Endodermal cell (in vitro differentiated cells): Measurements from ENCODE around the gene OR10H5. TPM values are rescaled to one million over a fixed set of nuclear protein-coding genes. Genes with fewer than 3 reads are reported as not detected.

Experiments
- DNase-seq: peaks from one replicate; pipeline ENCODE4 v3.0.0-alpha.2; 2017
- H3K27ac ChIP-seq: 2 replicates; pipeline ENCODE4 v1.5.1; 2013; ENCODE audit warnings: mild to moderate bottlenecking, low read depth, low read length, moderate library complexity
- H3K27me3 ChIP-seq: 2 replicates; pipeline ENCODE4 v1.6.1; 2013; ENCODE audit warnings: mild to moderate bottlenecking, low read length, moderate library complexity; ENCODE audit not compliant: insufficient read depth, control insufficient read depth, poor library complexity, severe bottlenecking
- H3K36me3 ChIP-seq: 2 replicates; pipeline ENCODE4 v1.7.0; 2013; ENCODE audit warnings: mild to moderate bottlenecking, low read length, moderate library complexity; ENCODE audit not compliant: control insufficient read depth, insufficient read depth
- H3K4me1 ChIP-seq: one replicate; pipeline ENCODE4 v1.7.0; 2013; ENCODE audit warnings: low read length; ENCODE audit not compliant: control insufficient read depth, insufficient read depth
- H3K4me3 ChIP-seq: 2 replicates; pipeline ENCODE4 v1.5.1; 2013; ENCODE audit warnings: mild to moderate bottlenecking, low read length, moderate library complexity
- H3K9ac ChIP-seq: 2 replicates; pipeline ENCODE4 v1.6.1; 2013; ENCODE audit warnings: mild to moderate bottlenecking, low read length, moderate library complexity; ENCODE audit not compliant: poor library complexity, severe bottlenecking; ENCODE audit errors: extremely low read depth
- H3K9me3 ChIP-seq: 2 replicates; pipeline ENCODE4 v1.6.1; 2013; ENCODE audit warnings: mild to moderate bottlenecking, low read length, moderate library complexity; ENCODE audit not compliant: control insufficient read depth
- H3K27ac Mint-ChIP-seq: 2 replicates; pipeline ENCODE4 v1.8.0; 2020; ENCODE audit warnings: mixed read lengths
- H3K27me3 Mint-ChIP-seq: 2 replicates; pipeline ENCODE4 v1.8.0; 2021; ENCODE audit warnings: mild to moderate bottlenecking, mixed read lengths; ENCODE audit not compliant: insufficient read depth
- H3K36me3 Mint-ChIP-seq: 2 replicates; pipeline ENCODE4 v1.8.0; 2020; ENCODE audit warnings: low read depth, mixed read lengths
- H3K4me1 Mint-ChIP-seq: 2 replicates; pipeline ENCODE4 v1.8.0; 2020; ENCODE audit warnings: mixed read lengths
- H3K4me3 Mint-ChIP-seq: 2 replicates; pipeline ENCODE4 v1.8.0; 2020; ENCODE audit warnings: mild to moderate bottlenecking, moderate library complexity, mixed read lengths
- H3K9me3 Mint-ChIP-seq: 2 replicates; pipeline ENCODE4 v1.8.0; 2020; ENCODE audit warnings: mild to moderate bottlenecking, mixed read lengths
- WGBS, 2 experiments: methylation state at CpG; one replicate each; pipeline versions ENCODE4 v1.1.5 to v1.1.7; 2013; ENCODE audit warnings: missing lambda C conversion rate in 2 of 2, mixed read lengths in 1 of 2; ENCODE audit not compliant: insufficient coverage in 1 of 2, insufficient read length in 1 of 2; 5-methylcytosine and 5-hydroxymethylcytosine counted together
- total RNA-seq, 2 donors: library from RNA; stranded (reverse); fragmentation: NEBNext Ultra II Directional in 1 of 2; extraction: Animal tissue kit (Norgen Biotek cat#: 25700) in 1 of 2; gene quantifications; 2 replicates in 1 of 2; 3 replicates in 1 of 2; pipeline ENCODE4 v1.2.1, GENCODE V29; 2021
- TF ChIP-seq, protein P1 (sequence below): fragments of 200-600 bp; sonication (generic); conservative IDR thresholded peaks from 2 replicates; pipeline ENCODE4 v1.5.0; 2021; ENCODE audit warnings: antibody characterized with exemption, mild to moderate bottlenecking

OR10H5 gene
- total RNA-seq, 2 donors from 2014 or later = not detected

DNA sequence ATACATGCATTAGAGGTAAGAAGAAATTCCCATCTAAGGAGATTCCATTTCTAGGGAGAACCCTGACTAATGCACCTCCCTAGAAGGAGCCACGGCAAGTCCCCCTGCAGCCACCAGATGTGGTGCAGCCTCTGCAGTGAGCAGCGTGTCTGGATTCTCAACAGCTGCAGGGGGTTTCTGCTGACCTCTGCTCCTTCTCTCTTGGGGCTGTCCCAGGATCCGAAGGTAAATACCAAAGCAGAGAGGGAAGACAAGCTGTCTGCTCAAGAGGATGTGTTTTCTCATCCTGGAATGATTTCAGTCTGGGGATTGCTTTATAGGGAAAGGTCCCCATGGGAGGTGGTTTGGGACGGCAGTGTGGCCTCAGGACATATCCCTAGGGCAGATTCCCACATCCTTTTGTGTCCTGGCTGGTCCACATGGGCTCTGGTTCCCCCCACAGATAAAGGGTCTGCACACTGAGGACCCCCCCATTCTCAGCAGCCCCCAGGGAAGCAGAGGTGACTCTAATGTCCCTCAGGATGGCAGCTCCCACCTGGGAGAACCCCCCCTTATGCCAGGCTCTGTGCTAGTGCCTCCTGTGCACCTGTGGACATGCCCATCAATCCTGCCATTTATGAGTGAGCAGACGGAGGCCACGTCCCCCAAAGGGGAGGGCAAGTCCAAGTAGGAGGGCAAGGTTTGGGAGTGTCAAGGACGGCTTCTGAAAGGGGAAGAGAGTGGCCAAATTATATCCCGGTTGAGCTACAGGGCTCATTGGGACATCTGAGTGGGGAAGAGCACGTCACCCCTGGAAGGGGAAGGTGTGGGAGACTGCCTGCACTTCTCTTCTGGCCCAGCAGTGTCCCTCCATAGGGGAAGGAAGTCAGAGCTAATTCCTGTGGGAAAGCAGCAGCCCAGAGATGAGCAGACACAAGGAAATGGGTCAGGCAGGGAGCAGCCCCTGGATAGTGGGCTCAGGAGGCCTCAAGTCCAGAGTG, 10.2 kb upstream of the OR10H5 start:
- Mint-ChIP-seq H3K36me3 (no peaks in the 10 kb centered on the region), H3K27ac (no peak overlapping the region), H3K9me3 (peaks cover 84% of the 10 kb centered on the region), H3K4me3 (no peak overlapping the region), H3K4me1 (no peaks in the 10 kb centered on the region), H3K27me3 (no peaks in the 10 kb centered on the region)
- 66 to 76% methylated on average over 5 to 9 of the region's 9 CpGs for WGBS, 2 experiments
- H3K27ac ChIP-seq = no peak overlapping the region
- no peak overlapping the region for H3K9ac ChIP-seq
- H3K4me1 ChIP-seq = no peaks in the 10 kb centered on the region
- TF ChIP-seq, protein P1, sequence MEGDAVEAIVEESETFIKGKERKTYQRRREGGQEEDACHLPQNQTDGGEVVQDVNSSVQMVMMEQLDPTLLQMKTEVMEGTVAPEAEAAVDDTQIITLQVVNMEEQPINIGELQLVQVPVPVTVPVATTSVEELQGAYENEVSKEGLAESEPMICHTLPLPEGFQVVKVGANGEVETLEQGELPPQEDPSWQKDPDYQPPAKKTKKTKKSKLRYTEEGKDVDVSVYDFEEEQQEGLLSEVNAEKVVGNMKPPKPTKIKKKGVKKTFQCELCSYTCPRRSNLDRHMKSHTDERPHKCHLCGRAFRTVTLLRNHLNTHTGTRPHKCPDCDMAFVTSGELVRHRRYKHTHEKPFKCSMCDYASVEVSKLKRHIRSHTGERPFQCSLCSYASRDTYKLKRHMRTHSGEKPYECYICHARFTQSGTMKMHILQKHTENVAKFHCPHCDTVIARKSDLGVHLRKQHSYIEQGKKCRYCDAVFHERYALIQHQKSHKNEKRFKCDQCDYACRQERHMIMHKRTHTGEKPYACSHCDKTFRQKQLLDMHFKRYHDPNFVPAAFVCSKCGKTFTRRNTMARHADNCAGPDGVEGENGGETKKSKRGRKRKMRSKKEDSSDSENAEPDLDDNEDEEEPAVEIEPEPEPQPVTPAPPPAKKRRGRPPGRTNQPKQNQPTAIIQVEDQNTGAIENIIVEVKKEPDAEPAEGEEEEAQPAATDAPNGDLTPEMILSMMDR = no peak
- peaks cover 62% of the 10 kb centered on the region for H3K9me3 ChIP-seq
- H3K4me3 ChIP-seq = no peak overlapping the region
- no peaks in the 10 kb centered on the region for H3K27me3 ChIP-seq
- no peak for DNase-seq
- H3K36me3 ChIP-seq = no peaks in the 10 kb centered on the region

DNA sequence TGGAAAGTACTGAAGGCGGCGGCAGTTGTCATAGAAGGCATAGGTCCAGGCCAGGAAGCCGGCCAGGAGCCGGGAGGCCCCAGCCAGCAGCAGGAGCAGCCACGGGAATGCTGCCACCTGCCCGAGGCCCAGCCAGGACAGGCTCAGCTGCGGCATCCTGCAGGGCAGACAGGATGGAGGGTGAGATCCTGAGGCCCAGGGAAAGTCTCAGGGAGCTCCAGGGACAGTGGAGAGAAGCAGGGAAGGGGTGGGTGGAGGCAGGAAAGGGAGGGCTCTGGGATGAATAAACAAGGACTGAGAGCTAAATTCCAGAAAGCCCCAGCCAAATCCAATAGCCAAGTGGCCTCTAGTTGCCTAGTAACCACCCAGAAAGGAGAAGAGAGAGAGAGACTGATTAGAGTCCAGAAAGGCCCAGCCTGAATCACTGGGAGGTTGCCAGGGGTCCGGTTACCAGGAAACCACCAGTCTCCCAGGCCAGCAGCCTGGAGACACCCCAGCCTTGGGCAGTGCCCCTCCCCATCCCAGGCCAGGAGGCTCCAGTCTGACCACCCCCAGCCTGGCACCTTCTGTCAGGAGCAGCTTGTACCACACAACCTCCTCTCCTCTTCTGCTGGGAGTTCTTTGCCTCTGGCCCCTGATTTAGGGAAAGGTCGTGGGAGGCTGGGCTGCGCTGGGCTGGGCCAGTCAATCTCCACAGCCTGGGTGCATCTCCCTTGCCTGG, 7.5 kb upstream of the OR10H5 start:
- peaks cover 2% of the 10 kb centered on the region for H3K36me3 Mint-ChIP-seq
- Histone ChIP-seq H3K36me3 (no peaks in the 10 kb centered on the region), H3K9me3 (peaks cover 46% of the 10 kb centered on the region), H3K4me1 (no peaks in the 10 kb centered on the region), H3K4me3 (no peak overlapping the region), H3K27me3 (no peaks in the 10 kb centered on the region), H3K27ac (no peak overlapping the region), H3K9ac (no peak overlapping the region)
- TF ChIP-seq, protein P1 = no peak
- no peaks in the 10 kb centered on the region for H3K27me3 Mint-ChIP-seq
- no peak for DNase-seq
- 73 to 78% methylated on average over 6 to 10 of the region's 10 CpGs for WGBS, 2 experiments
- no peaks in the 10 kb centered on the region for H3K4me1 Mint-ChIP-seq
- H3K4me3 Mint-ChIP-seq = no peak overlapping the region
- no peak overlapping the region for H3K27ac Mint-ChIP-seq
- H3K9me3 Mint-ChIP-seq = peaks cover 80% of the 10 kb centered on the region

DNA sequence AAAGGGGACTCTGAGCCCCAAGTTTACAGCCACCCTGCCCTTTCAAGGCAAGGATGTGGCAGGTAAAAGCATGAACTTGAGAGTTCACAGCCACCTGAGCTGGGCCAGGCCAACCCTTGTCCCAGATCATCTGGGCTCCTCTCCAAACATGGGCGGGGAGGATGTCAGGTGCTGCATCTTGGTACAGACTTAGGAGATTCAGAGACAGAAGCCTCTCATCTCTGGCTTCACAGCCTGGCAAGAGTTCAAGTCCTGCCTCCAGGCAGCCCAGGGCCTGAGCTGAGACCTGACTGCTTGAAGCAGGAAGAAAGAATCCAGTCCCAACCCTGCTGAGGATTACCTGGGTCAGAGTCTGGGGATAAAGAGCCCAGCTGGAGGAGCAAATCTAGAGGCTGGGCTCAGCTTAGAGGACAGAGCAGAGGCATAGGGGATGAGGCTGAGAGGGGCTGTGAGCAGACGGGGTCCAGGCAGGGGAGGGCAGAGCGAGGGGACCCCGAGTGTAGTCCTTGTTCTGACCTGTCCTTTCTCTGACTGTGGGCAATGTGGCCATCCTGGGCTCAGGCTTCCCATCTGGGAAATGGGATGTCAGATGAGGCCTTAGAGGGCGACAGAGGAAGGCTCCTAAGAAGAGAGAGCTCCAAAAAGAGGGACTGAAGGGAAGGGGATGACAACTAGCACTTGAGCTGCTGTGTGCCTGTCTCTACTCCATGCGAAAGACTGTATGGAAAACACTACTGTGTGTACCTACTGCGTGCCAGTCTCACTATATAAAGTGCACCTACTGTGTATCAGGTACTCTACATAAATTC, 6.6 kb upstream of the OR10H5 start:
- no peak overlapping the region for H3K4me3 Mint-ChIP-seq
- DNase-seq = no peak
- H3K36me3 ChIP-seq = no peaks in the 10 kb centered on the region
- no peaks in the 10 kb centered on the region for H3K27me3 ChIP-seq
- TF ChIP-seq, protein P1 = no peak
- H3K9me3 Mint-ChIP-seq = peaks cover 78% of the 10 kb centered on the region
- no peak overlapping the region for H3K4me3 ChIP-seq
- WGBS, 2 experiments = 44 to 54% methylated on average over 6 to 7 of the region's 7 CpGs
- H3K27ac Mint-ChIP-seq = no peak overlapping the region
- H3K27ac ChIP-seq = no peak overlapping the region
- no peaks in the 10 kb centered on the region for H3K4me1 ChIP-seq
- peaks cover 37% of the 10 kb centered on the region for H3K9me3 ChIP-seq
- H3K36me3 Mint-ChIP-seq = peaks cover 2% of the 10 kb centered on the region
- H3K27me3 Mint-ChIP-seq = no peaks in the 10 kb centered on the region
- no peak overlapping the region for H3K9ac ChIP-seq
- no peaks in the 10 kb centered on the region for H3K4me1 Mint-ChIP-seq
